Nephron progenitor cell (in vitro differentiated cells): ENCODE measurements around the gene GCK.

Experiments used
- DNase-seq: peaks from one replicate; pipeline ENCODE4 v3.0.0; 2021
- H3K27ac Mint-ChIP-seq: 2 replicates; pipeline ENCODE4 v1.8.0; 2021; ENCODE audit warnings: mild to moderate bottlenecking, moderate library complexity, mixed read lengths
- H3K27me3 Mint-ChIP-seq: 2 replicates; pipeline ENCODE4 v1.8.0; 2021; ENCODE audit warnings: mild to moderate bottlenecking, low read depth, mixed read lengths; ENCODE audit not compliant: poor library complexity
- H3K36me3 Mint-ChIP-seq: 2 replicates; pipeline ENCODE4 v1.8.0; 2021; ENCODE audit warnings: low read depth, mixed read lengths
- H3K4me1 Mint-ChIP-seq: 2 replicates; pipeline ENCODE4 v1.8.0; 2021; ENCODE audit warnings: mixed read lengths
- H3K4me3 Mint-ChIP-seq: 2 replicates; pipeline ENCODE4 v1.8.0; 2021; ENCODE audit warnings: mild to moderate bottlenecking, moderate library complexity, mixed read lengths
- H3K9me3 Mint-ChIP-seq: 2 replicates; pipeline ENCODE4 v1.8.0; 2021; ENCODE audit warnings: mild to moderate bottlenecking, moderate library complexity, mixed read lengths
- TF ChIP-seq, protein P1 (sequence below): fragments of 200-600 bp; sonication (generic); IDR thresholded peaks from 2 replicates; pipeline ENCODE4 v1.5.0; 2021; ENCODE audit warnings: antibody characterized with exemption

The GCK gene

DNA sequence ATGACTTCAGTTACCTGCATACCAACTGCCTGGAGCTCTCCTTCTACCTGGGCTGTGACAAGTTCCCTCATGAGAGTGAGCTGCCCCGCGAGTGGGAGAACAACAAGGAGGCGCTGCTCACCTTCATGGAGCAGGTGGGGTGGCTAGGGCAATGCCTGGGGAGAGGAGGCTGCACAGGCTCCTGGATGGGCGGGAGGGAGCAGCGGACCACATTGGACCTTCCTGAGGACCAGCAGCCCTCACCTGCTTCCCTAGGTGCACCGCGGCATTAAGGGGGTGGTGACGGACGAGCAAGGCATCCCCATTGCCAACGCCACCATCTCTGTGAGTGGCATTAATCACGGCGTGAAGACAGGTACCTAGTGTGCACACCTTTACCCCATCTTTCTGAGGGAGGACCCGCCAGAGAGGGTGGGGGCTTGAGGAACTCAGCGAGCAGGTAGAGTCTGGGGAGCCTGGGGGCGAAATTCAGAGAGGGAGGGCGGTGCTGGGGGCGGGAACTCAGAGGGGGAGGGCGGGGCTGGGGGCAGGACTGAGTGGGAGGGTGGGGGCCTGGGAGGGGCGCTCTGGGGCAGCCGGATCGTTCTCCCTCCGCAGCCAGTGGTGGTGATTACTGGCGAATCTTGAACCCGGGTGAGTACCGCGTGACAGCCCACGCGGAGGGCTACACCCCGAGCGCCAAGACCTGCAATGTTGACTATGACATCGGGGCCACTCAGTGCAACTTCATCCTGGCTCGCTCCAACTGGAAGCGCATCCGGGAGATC lies 76.1 kb downstream of the GCK start:
- no peak for DNase-seq
- no peaks in the 10 kb centered on the region for H3K4me1 Mint-ChIP-seq
- H3K9me3 Mint-ChIP-seq, result no peaks in the 10 kb centered on the region
- no peak overlapping the region for H3K27ac Mint-ChIP-seq
- no peaks in the 10 kb centered on the region for H3K27me3 Mint-ChIP-seq
- no peak overlapping the region for H3K4me3 Mint-ChIP-seq
- peaks cover 13% of the 10 kb centered on the region for H3K36me3 Mint-ChIP-seq
- TF ChIP-seq, protein P1, sequence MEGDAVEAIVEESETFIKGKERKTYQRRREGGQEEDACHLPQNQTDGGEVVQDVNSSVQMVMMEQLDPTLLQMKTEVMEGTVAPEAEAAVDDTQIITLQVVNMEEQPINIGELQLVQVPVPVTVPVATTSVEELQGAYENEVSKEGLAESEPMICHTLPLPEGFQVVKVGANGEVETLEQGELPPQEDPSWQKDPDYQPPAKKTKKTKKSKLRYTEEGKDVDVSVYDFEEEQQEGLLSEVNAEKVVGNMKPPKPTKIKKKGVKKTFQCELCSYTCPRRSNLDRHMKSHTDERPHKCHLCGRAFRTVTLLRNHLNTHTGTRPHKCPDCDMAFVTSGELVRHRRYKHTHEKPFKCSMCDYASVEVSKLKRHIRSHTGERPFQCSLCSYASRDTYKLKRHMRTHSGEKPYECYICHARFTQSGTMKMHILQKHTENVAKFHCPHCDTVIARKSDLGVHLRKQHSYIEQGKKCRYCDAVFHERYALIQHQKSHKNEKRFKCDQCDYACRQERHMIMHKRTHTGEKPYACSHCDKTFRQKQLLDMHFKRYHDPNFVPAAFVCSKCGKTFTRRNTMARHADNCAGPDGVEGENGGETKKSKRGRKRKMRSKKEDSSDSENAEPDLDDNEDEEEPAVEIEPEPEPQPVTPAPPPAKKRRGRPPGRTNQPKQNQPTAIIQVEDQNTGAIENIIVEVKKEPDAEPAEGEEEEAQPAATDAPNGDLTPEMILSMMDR, result no peak

DNA sequence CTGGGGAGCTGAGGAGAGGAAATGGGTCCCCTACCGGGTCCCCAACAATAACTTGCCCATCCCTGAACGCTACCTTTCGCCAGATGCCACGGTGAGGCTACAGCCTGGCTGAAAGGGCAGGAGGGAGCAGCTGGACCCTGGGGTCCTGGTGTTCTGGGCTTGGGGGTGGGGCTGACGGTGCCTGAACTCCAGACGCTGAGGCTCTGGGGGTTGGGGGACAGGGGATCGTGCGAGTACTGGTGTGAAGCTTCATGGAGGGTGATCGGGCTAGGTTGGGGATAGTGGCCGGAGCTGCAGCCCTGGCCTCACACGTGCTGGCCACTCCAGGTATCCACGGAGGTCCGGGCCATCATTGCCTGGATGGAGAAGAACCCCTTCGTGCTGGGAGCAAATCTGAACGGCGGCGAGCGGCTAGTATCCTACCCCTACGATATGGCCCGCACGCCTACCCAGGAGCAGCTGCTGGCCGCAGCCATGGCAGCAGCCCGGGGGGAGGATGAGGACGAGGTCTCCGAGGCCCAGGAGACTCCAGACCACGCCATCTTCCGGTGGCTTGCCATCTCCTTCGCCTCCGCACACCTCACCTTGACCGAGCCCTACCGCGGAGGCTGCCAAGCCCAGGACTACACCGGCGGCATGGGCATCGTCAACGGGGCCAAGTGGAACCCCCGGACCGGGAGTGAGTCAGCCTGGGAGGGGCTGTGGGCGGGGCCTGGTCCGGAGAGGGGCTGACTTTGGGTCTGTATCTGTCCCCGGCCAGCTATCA lies 76.8 kb downstream of the GCK start:
- Mint-ChIP-seq H3K36me3 (peaks cover 9% of the 10 kb centered on the region), H3K4me1 (no peaks in the 10 kb centered on the region), H3K9me3 (no peaks in the 10 kb centered on the region), H3K27me3 (no peaks in the 10 kb centered on the region), H3K27ac (peak overlapping the region; percentile 80), H3K4me3 (no peak overlapping the region)
- TF ChIP-seq, protein P1, result no peak
- DNase-seq, result no peak

DNA sequence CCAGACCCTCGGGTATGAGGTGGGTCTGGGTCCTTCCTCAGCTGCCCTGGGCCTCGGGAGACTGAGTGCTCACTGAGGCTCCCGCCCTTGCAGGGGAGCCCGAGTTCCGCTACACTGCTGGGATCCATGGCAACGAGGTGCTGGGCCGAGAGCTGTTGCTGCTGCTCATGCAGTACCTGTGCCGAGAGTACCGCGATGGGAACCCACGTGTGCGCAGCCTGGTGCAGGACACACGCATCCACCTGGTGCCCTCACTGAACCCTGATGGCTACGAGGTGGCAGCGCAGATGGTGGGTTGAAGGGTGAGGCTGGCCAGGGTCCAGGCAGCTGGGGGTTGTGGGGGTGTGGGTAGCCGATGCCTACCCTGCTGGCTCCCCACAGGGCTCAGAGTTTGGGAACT lies 77.5 kb downstream of the GCK start:
- TF ChIP-seq, protein P1, result no peak
- H3K27me3 Mint-ChIP-seq, result no peaks in the 10 kb centered on the region
- no peak for DNase-seq
- no peaks in the 10 kb centered on the region for H3K4me1 Mint-ChIP-seq
- H3K36me3 Mint-ChIP-seq, result peaks cover 9% of the 10 kb centered on the region
- peak overlapping the region; percentile 25 for H3K27ac Mint-ChIP-seq
- H3K9me3 Mint-ChIP-seq, result no peaks in the 10 kb centered on the region
- no peak overlapping the region for H3K4me3 Mint-ChIP-seq

DNA sequence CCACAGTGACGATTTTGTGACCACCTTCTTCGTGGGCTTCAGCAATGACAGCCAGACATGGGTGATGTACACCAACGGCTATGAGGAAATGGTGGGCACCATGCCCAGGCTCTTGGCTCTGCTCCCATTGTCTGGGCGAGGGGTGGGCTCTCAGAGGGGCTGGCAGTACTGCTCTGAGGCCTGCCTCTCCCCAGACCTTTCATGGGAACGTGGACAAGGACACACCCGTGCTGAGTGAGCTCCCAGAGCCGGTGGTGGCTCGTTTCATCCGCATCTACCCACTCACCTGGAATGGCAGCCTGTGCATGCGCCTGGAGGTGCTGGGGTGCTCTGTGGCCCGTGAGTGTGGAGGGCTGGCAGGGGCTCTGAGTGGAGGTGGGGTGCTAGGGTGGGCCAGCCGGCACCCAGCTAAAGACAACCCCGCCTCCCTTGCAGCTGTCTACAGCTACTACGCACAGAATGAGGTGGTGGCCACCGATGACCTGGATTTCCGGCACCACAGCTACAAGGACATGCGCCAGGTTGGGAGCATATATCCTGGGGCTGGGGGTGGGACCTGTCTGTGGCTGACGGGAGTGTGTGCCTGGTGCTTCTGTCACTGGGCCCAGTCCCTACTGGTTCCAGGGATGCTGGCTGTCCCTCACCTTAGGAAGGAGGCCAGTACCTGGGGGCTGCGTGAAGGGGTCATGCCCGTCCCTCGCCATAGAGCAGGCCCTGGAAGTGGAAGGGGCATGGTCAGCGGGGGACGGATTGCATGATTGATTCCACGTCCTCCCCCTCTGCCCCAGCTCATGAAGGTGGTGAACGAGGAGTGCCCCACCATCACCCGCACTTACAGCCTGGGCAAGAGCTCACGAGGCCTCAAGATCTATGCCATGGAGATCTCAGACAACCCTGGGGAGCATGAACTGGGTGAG lies 78.3 kb downstream of the GCK start:
- H3K27me3 Mint-ChIP-seq, result no peaks in the 10 kb centered on the region
- peaks cover 14% of the 10 kb centered on the region for H3K36me3 Mint-ChIP-seq
- no peaks in the 10 kb centered on the region for H3K9me3 Mint-ChIP-seq
- TF ChIP-seq, protein P1, result no peak
- H3K4me3 Mint-ChIP-seq, result no peak overlapping the region
- peaks cover 2% of the 10 kb centered on the region for H3K4me1 Mint-ChIP-seq
- no peak overlapping the region for H3K27ac Mint-ChIP-seq
- DNase-seq, result no peak

DNA sequence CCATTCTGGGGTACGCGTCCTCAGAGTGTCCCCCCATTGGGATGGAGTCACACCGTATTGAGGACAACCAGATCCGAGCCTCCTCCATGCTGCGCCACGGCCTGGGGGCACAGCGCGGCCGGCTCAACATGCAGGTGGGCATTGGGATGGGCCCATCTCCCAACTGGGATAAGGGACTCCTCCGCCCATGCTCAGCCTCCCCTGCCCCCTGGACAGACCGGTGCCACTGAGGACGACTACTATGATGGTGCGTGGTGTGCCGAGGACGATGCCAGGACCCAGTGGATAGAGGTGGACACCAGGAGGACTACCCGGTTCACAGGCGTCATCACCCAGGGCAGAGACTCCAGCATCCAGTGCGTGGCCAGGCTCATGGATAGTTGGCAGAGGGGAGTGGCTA lies 79.2 kb downstream of the GCK start:
- Mint-ChIP-seq H3K36me3 (peaks cover 14% of the 10 kb centered on the region), H3K27ac (no peak overlapping the region), H3K27me3 (no peaks in the 10 kb centered on the region), H3K4me3 (no peak overlapping the region), H3K4me1 (peaks cover 12% of the 10 kb centered on the region), H3K9me3 (no peaks in the 10 kb centered on the region)
- TF ChIP-seq, protein P1, result no peak
- no peak for DNase-seq
